KMS-11 (cell line): ENCODE data around the gene RAPGEF1.

Source experiments
- H2AFZ ChIP-seq: fragments of 200-600 bp; sonication (generic); 2 replicates; pipeline ENCODE4 v1.6.1; 2016; ENCODE audit warnings: antibody characterized with exemption, mixed run types, low read depth
- H3K27ac ChIP-seq: fragments of 200-600 bp; sonication (generic); 2 replicates; pipeline ENCODE4 v1.6.1; 2016; ENCODE audit warnings: mild to moderate bottlenecking, mixed run types
- H3K27me3 ChIP-seq: fragments of 200-600 bp; sonication (generic); 2 replicates; pipeline ENCODE4 v1.6.1; 2017; ENCODE audit warnings: mild to moderate bottlenecking, low read depth, mixed run types, moderate library complexity; ENCODE audit not compliant: insufficient read depth
- H3K36me3 ChIP-seq: fragments of 200-600 bp; sonication (generic); 2 replicates; pipeline ENCODE4 v1.6.1; 2017; ENCODE audit warnings: mild to moderate bottlenecking, mixed run types; ENCODE audit not compliant: insufficient read depth
- H3K4me1 ChIP-seq: fragments of 200-600 bp; sonication (generic); 2 replicates; pipeline ENCODE4 v1.6.1; 2016; ENCODE audit warnings: mild to moderate bottlenecking, low read depth, mixed run types; ENCODE audit not compliant: poor library complexity, severe bottlenecking
- H3K4me2 ChIP-seq: fragments of 200-600 bp; sonication (generic); 2 replicates; pipeline ENCODE4 v1.7.0; 2016; ENCODE audit warnings: mild to moderate bottlenecking, mixed run types
- H3K4me3 ChIP-seq: fragments of 200-600 bp; sonication (generic); IDR thresholded peaks from 2 replicates; pipeline ENCODE4 v1.6.1; 2017; ENCODE audit warnings: low read depth, low read length, mixed read lengths; ENCODE audit not compliant: insufficient read depth
- H3K79me2 ChIP-seq: fragments of 200-600 bp; sonication (generic); 2 replicates; pipeline ENCODE4 v1.6.1; 2016; ENCODE audit warnings: low read depth, mixed run types; ENCODE audit not compliant: insufficient read depth
- H3K9ac ChIP-seq: fragments of 200-600 bp; sonication (generic); 2 replicates; pipeline ENCODE4 v1.6.1; 2016; ENCODE audit warnings: mild to moderate bottlenecking, mixed run types
- H4K20me1 ChIP-seq: fragments of 200-600 bp; sonication (generic); 2 replicates; pipeline ENCODE4 v1.6.1; 2016; ENCODE audit warnings: mild to moderate bottlenecking, mixed run types; ENCODE audit not compliant: insufficient read depth
- TF ChIP-seq, protein P1 (sequence below): fragments of 200-600 bp; sonication (generic); conservative IDR thresholded peaks from 2 replicates; pipeline ENCODE4 v1.6.1; 2017; ENCODE audit warnings: low read depth, mild to moderate bottlenecking, antibody characterized with exemption, low read length, moderate library complexity, mixed read lengths

The RAPGEF1 gene

DNA sequence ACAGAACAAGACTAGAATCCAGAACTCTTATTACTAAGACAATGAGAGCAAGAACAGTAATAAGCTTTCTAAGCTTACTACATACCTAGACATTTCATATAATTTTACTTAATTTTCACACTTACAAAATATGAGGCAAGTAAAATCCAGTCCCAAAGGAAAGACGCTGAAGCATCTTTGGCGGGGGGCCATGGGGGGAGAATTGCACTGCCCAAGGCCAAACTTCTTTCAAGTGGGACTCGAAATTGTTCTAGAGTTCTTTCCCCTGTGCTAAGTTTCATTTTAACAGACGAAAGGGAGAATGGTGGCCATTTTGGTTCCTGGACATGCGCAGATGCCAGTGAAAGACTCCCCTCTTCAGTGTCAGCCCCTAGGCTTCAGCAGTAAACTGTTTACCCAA lies 122.3 kb downstream of the RAPGEF1 start:
- Histone ChIP-seq H3K27ac (no peak overlapping the region), H3K9ac (no peak overlapping the region), H2AFZ (no peak overlapping the region), H3K4me3 (no peak overlapping the region), H3K36me3 (peaks cover 8% of the 10 kb centered on the region; the same call in 1 of the 2 replicates), H4K20me1 (no peaks in the 10 kb centered on the region), H3K4me2 (no peak overlapping the region), H3K27me3 (no peaks in the 10 kb centered on the region), H3K4me1 (peaks cover 5% of the 10 kb centered on the region), H3K79me2 (no peaks in the 10 kb centered on the region)
- TF ChIP-seq, protein P1, sequence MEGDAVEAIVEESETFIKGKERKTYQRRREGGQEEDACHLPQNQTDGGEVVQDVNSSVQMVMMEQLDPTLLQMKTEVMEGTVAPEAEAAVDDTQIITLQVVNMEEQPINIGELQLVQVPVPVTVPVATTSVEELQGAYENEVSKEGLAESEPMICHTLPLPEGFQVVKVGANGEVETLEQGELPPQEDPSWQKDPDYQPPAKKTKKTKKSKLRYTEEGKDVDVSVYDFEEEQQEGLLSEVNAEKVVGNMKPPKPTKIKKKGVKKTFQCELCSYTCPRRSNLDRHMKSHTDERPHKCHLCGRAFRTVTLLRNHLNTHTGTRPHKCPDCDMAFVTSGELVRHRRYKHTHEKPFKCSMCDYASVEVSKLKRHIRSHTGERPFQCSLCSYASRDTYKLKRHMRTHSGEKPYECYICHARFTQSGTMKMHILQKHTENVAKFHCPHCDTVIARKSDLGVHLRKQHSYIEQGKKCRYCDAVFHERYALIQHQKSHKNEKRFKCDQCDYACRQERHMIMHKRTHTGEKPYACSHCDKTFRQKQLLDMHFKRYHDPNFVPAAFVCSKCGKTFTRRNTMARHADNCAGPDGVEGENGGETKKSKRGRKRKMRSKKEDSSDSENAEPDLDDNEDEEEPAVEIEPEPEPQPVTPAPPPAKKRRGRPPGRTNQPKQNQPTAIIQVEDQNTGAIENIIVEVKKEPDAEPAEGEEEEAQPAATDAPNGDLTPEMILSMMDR: no peak

DNA sequence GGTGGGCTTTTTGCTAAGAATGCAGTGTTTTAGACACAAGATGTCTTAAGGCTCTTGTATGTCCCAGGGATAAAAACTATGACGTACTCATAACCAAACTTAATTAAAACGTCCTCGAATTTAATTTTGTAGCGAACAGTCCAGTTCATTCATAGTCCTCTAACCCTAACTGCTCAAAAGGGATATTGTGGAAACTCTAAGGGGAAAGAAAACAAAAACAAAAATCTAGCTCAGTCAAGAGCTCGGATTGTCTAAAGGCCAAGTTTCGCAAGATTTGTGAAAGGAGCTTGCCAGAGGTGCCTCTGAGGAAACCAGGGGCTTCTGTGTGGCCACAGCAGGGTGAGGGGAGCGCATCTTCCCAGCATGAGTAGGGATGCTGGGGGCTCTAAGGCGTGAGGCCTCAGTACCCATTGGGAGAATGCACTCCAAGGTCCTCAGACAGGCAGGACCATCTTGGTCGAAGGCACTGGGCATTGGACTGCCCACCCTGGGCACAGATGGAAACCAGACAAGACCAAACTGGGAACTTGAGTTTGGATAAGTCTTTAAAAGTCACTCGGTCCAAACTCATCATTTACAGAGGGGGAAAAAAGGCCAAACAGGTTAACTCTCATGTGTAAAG lies 122.8 kb downstream of the RAPGEF1 start:
- H3K27ac ChIP-seq: no peak overlapping the region
- H3K27me3 ChIP-seq: no peaks in the 10 kb centered on the region
- H3K4me2 ChIP-seq: no peak overlapping the region
- H3K79me2 ChIP-seq: no peaks in the 10 kb centered on the region
- TF ChIP-seq, protein P1: no peak
- no peaks in the 10 kb centered on the region for H3K4me1 ChIP-seq
- H4K20me1 ChIP-seq: no peaks in the 10 kb centered on the region
- H3K9ac ChIP-seq: no peak overlapping the region
- no peak overlapping the region for H3K4me3 ChIP-seq
- H2AFZ ChIP-seq: no peak overlapping the region
- peaks cover 8% of the 10 kb centered on the region; the same call in 1 of the 2 replicates for H3K36me3 ChIP-seq

DNA sequence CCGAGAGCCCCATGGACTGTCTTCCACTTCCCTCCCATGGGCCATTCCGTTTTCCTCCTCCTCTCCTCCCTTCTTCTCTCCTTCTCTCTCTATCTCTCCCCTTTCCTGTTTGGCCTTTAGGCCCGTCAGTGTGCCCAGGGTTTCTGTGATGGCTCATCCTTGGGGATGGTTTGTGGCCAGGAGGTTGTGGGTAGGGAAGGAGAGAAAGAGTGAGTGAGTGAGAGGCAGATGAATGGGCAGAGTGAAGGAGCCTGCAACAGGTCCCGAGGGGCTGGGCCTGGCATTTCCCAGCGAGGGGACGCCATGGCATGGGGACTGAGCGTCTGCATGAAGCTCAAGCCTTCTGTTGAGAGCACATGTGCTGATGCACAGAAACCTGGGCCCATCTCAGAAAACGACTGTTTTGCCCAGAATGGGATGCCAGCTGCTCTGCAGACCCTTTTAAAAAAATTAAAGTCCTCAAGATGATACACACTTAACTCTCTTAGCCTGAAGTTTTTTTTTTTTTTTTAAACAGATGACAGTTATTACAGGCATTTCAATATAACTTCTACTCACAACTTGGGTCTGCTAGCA lies 125.4 kb downstream of the RAPGEF1 start:
- H3K27me3 ChIP-seq: no peaks in the 10 kb centered on the region
- H3K4me1 ChIP-seq: no peaks in the 10 kb centered on the region
- H3K4me3 ChIP-seq: no peak overlapping the region
- no peaks in the 10 kb centered on the region for H3K79me2 ChIP-seq
- H4K20me1 ChIP-seq: no peaks in the 10 kb centered on the region
- H3K9ac ChIP-seq: no peak overlapping the region
- no peak overlapping the region for H3K27ac ChIP-seq
- no peak overlapping the region for H2AFZ ChIP-seq
- H3K4me2 ChIP-seq: no peak overlapping the region
- TF ChIP-seq, protein P1: no peak
- H3K36me3 ChIP-seq: no peaks in the 10 kb centered on the region; the same call in 1 of the 2 replicates

DNA sequence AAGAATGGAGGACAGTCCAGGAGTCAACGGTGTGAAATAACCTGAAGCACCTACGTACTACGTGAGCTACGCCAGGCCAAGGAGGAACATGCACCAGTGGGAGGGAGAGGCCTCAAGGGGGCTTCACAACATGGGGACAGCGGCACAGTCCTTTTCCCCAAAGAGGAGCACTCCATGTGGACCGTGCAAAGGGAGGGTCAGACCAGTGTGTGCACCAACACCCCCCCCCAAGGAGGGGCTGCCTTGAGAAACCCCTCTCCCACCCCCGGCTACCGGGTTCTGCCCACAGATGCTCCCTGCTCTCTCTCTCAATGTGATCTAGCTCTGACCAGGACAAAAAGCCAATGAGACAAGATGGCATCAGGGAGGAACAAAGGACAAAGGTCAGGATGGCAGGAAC lies 126.0 kb downstream of the RAPGEF1 start:
- Histone ChIP-seq H3K27ac (no peak overlapping the region), H3K4me1 (no peaks in the 10 kb centered on the region), H3K4me3 (no peak overlapping the region), H2AFZ (no peak overlapping the region), H3K36me3 (no peaks in the 10 kb centered on the region; the same call in 1 of the 2 replicates), H3K9ac (no peak overlapping the region), H4K20me1 (no peaks in the 10 kb centered on the region), H3K4me2 (no peak overlapping the region), H3K27me3 (no peaks in the 10 kb centered on the region), H3K79me2 (no peaks in the 10 kb centered on the region)
- TF ChIP-seq, protein P1: no peak
